Measurements from ENCODE around the gene EIF2D.

The EIF2D gene

GRCh38 chr1:206612129-206612876 lies at the start of gene EIF2D:
EIF2D (minus strand) TSS chr1:206612465; CDS start chr1:206612342, 123 bp downstream.
- in situ Hi-C loops (cut with MboI; ENCODE audit: low pct_unique_long_range_greater_than_20kb, low sequenced_read_pairs, unreplicated experiment), result no loop called here
- peak; percentile 98 for DNase-seq (ENCODE audit: low spot score)
- TF ChIP-seq, protein P1, sequence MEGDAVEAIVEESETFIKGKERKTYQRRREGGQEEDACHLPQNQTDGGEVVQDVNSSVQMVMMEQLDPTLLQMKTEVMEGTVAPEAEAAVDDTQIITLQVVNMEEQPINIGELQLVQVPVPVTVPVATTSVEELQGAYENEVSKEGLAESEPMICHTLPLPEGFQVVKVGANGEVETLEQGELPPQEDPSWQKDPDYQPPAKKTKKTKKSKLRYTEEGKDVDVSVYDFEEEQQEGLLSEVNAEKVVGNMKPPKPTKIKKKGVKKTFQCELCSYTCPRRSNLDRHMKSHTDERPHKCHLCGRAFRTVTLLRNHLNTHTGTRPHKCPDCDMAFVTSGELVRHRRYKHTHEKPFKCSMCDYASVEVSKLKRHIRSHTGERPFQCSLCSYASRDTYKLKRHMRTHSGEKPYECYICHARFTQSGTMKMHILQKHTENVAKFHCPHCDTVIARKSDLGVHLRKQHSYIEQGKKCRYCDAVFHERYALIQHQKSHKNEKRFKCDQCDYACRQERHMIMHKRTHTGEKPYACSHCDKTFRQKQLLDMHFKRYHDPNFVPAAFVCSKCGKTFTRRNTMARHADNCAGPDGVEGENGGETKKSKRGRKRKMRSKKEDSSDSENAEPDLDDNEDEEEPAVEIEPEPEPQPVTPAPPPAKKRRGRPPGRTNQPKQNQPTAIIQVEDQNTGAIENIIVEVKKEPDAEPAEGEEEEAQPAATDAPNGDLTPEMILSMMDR (IDR thresholded peaks at IDR 0.05; ENCODE audit: extremely low read depth, insufficient read depth, missing control alignments), result peak; percentile 98

GRCh38 chr1:206661161-206661820 lies 49.0 kb upstream of the EIF2D start:
- in situ Hi-C loops (cut with MboI; ENCODE audit: low pct_unique_long_range_greater_than_20kb, low sequenced_read_pairs, unreplicated experiment), result no loop called here
- TF ChIP-seq, protein P1 (IDR thresholded peaks at IDR 0.05; ENCODE audit: extremely low read depth, insufficient read depth, missing control alignments), result no peak
- no peak for DNase-seq (ENCODE audit: low spot score)

- TF ChIP-seq, protein P1 (IDR thresholded peaks at IDR 0.05; ENCODE audit: extremely low read depth, insufficient read depth, missing control alignments), result no peak
- no peak for DNase-seq (ENCODE audit: low spot score)
- in situ Hi-C loops (cut with MboI; ENCODE audit: low pct_unique_long_range_greater_than_20kb, low sequenced_read_pairs, unreplicated experiment), result no loop called here
These were observed 47.9 kb upstream of the EIF2D start for GRCh38 chr1:206660136-206660535.

DNA sequence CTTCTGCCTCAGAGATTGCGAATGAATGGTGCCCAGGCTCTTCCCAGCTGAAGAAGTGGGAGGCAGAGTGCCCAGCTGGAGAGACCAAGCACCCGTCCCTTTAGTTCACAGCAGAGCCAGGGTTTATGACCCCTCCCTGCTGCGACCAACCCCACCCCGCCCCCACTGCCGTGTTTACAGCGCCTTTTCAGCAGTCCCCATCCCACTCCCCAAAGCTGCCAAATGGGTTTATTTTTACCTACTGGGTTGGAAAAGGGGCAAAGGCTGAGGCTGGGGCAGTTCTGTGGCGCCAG lies 46.7 kb upstream of the EIF2D start:
- in situ Hi-C loops (cut with MboI; ENCODE audit: low pct_unique_long_range_greater_than_20kb, low sequenced_read_pairs, unreplicated experiment), result no loop called here
- no peak for DNase-seq (ENCODE audit: low spot score)
- TF ChIP-seq, protein P1 (IDR thresholded peaks at IDR 0.05; ENCODE audit: extremely low read depth, insufficient read depth, missing control alignments), result no peak

DNA sequence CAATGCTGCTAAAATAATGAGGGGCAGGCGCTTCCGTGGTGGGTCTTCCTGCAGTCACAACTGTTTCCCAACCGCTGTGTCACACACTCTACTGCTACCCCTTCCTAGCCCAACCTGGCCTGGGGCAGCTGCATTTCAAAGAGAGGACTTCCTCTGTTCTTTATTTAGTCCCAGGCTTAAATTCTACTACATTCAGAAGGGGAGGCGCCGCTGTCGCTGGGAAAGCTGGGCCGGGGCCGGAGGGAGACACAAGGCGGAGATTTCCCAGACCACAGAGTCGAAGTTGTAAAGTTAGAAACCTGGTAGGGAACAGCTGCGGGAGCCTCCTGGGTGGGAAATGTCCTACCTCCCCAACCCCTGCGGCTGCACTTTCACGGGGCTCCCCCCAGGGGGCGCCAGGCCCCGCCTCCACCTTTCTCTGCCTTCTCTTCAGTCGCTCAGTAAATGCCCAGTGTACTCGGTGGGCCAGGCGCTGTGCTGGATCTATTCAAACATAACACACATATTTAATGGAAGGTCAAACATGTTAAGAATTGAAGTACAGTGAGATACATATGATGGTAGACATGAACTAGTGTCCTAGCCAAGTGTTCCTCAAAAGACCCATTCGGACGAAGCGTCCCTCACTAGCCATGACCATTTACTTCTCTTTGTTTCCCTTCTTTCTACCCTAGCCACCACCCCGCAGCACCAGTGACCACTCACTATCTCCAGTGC lies 46.2 kb upstream of the EIF2D start:
- DNase-seq (ENCODE audit: low spot score), result peak; percentile 74
- in situ Hi-C loops (cut with MboI; ENCODE audit: low pct_unique_long_range_greater_than_20kb, low sequenced_read_pairs, unreplicated experiment), result no loop called here
- TF ChIP-seq, protein P1 (IDR thresholded peaks at IDR 0.05; ENCODE audit: extremely low read depth, insufficient read depth, missing control alignments), result peak; percentile 76

DNA sequence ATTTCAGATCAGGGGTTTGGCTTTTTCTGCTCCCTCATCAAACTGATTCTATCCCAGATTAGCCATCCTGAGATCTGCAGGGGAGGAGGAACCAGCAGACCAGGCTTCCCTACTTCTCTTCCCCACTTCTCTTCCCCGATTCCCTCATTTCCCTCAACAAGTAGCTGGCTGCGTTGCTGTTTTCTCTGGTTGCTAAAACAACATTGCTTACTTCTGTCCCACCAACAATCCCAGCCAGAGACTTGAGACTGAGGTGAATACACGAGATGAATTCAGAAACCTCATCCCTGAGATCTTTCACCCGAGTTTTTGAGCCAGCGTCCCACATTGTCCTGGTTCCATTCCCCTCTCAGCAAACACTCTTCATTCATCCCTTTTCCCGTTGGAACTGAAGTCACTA lies 45.5 kb upstream of the EIF2D start:
- in situ Hi-C loops (cut with MboI; ENCODE audit: low pct_unique_long_range_greater_than_20kb, low sequenced_read_pairs, unreplicated experiment), result no loop called here
- TF ChIP-seq, protein P1 (IDR thresholded peaks at IDR 0.05; ENCODE audit: extremely low read depth, insufficient read depth, missing control alignments), result no peak
- no peak for DNase-seq (ENCODE audit: low spot score)

Data from GM13977 (cell line).